ENCODE measurements around the gene LOXHD1.

LOXHD1 gene

DNA sequence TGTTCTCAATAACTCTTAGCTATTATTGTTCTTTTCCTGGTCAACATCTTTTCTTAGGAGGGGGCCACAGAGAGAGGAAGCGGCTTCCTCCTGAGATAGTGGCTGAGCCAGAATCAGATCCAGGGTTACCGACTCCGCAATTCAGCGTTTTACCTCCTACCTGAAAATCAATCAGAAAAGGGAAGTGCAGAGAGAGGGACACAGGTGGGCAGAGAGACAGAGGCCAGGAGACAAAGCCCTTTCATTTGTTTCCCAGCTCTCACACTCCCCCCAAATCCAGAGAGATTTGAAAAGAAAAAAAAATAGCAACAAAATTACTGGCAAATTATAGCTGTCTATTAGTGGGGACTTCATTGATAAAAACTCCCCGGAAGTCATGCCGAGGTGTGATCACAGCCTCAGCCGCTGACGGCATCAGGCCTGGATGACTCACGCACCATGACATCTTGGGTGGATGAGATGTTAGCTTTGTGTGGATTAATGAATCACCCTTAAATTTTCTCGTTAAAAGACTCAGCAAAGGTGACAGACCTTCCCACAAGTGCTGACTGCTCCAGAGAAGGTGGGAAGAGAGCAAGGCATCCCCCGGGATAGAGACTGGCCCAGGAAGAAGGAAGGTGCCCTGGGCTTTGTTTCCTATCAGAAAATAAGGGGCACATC, 120.7 kb downstream of the LOXHD1 start:
- DNase-seq (ENCODE audit: low read depth), result no peak
- TF ChIP-seq CTCF (conservative IDR thresholded peaks at IDR 0.05; ENCODE audit: low read length), result no peak
- no peak overlapping the region for H3K4me3 ChIP-seq (ENCODE audit: low read length)

DNA sequence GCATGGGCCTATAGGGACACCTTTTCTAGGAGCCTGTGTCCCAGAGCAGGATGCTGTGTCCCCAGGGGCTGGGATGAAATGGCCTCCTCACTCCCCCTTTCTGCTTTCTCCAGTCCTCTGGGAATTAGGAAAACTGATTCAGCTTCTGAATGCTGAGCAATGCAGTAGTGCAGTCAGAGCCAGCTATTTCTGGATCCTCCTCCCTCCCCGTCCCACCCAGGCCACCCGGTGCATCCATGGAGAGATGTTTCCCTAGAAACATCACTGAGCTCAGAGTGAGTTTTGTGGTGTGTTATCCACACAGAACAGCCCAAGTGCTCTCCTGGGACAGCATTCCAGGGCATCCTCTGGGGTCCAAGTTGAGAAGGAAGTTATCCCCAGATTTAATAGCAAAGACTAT, 125.5 kb downstream of the LOXHD1 start:
- no peak for DNase-seq (ENCODE audit: low read depth)
- TF ChIP-seq CTCF (conservative IDR thresholded peaks at IDR 0.05; ENCODE audit: low read length), result no peak
- H3K4me3 ChIP-seq (ENCODE audit: low read length), result no peak overlapping the region

DNA sequence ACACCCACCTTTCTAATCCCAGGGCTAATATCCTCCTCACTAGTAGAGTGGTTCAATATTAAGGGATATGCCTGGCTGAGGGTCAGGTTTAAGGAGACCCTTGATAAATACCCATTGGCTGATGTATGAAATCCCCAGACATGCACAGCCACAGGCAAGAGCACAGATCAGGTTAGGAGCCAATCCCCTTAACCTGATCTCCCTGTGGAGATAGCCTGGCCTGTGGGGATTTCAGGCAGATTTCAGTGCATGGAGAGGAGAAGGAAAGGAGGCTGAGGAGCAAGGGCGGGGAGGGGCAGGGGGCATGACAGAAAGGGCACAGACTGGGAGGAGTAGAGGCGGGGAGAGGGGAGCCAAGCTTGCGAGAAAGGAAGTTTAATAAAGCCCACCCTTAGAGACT, 129.0 kb downstream of the LOXHD1 start:
- no peak for TF ChIP-seq CTCF (conservative IDR thresholded peaks at IDR 0.05; ENCODE audit: low read length)
- no peak overlapping the region for H3K4me3 ChIP-seq (ENCODE audit: low read length)
- DNase-seq (ENCODE audit: low read depth), result no peak

DNA sequence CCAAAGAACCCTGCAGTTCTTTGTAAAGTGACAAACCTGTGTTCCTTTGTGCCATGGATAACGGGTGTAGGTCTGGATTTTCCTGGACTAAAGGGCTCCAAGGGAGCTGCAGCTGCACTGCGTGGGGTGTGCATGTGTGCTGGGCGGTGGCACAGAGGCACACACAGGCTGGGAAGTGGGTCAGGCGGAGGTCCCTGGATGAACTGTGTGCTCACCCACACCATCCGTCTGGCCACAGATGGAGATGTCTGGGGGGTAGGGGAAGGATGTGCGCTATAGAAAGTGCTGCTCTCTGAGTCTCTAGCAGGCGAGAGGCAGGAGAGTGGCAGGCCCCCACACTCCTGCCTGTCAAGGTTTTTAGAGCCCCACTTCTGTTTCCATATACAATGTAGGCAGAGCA, 137.2 kb downstream of the LOXHD1 start:
- H3K4me3 ChIP-seq (ENCODE audit: low read length), result no peak overlapping the region
- no peak for DNase-seq (ENCODE audit: low read depth)

DNA sequence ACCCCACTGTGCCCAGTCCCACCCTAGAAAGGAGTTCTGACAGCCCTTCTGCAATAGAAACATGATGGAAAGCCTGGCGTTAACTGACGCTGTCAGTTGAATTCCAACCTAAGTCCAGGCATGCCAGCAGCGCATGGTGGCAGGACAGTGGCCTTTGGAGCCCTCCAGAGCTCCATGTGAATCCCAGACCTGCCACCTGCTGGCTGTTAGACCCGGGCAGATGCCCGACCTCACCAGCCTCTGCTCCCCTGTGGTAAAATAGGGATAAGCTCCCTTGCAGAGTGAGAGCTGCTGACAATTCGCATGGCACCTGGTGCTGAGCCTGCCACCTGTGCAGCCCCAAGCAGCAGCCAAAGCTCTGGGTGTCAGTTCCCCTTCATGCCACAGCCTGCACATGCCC, 138.6 kb downstream of the LOXHD1 start:
- no peak for TF ChIP-seq CTCF (conservative IDR thresholded peaks at IDR 0.05; ENCODE audit: low read length)
- no peak for DNase-seq (ENCODE audit: low read depth)

More for the DNA sequence above, 137.2 kb downstream of the LOXHD1 start:
- no peak for TF ChIP-seq CTCF (conservative IDR thresholded peaks at IDR 0.05; ENCODE audit: low read length)

GRCh38 chr18:46516555-46516954, 140.5 kb downstream of the LOXHD1 start:
- no peak for DNase-seq (ENCODE audit: low read depth)
- TF ChIP-seq CTCF (conservative IDR thresholded peaks at IDR 0.05; ENCODE audit: low read length), result no peak
- H3K4me3 ChIP-seq (ENCODE audit: low read length), result no peak overlapping the region

More for the DNA sequence above, 138.6 kb downstream of the LOXHD1 start:
- no peak overlapping the region for H3K4me3 ChIP-seq (ENCODE audit: low read length)

- no peak for TF ChIP-seq CTCF (conservative IDR thresholded peaks at IDR 0.05; ENCODE audit: low read length)
- DNase-seq (ENCODE audit: low read depth), result no peak
- no peak overlapping the region for H3K4me3 ChIP-seq (ENCODE audit: low read length)
Observed at GRCh38 chr18:46510386-46510785, 146.6 kb downstream of the LOXHD1 start.

Measured in AG10803 (cell line).